Gastrocnemius medialis (tissue), 4 donors: ENCODE data around the gene VAT1L.

Experiments
- CTCF ChIP-seq, 5 experiments: fragments of 450-650 bp in 3 of 5; fragments of 200-600 bp in 2 of 5; sonication (generic) in 2 of 5; IDR thresholded peaks in 4 of 5; conservative IDR thresholded peaks in 1 of 5; 1 replicate in 4 of 5; 2 replicates in 1 of 5; pipeline ENCODE4 v1.5.1; 2016 to 2019; ENCODE audit warnings: antibody characterized with exemption in 5 of 5, mild to moderate bottlenecking in 3 of 5, moderate library complexity in 3 of 5
- POLR2A ChIP-seq, 2 donors: fragments of 450-650 bp; IDR thresholded peaks; one replicate each; pipeline ENCODE4 v1.6.1; 2017; ENCODE audit warnings: antibody characterized with exemption in 2 of 2, mild to moderate bottlenecking in 2 of 2, moderate library complexity in 2 of 2

GRCh38 chr16:77807021-77807420 is 18.7 kb downstream of the VAT1L start:
- TF ChIP-seq CTCF (IDR thresholded peaks at IDR 0.05 in 4 of 5, conservative IDR thresholded peaks at IDR 0.05 in 1 of 5) (no peak), POLR2A (IDR thresholded peaks at IDR 0.05) (no peak)
